Activated CD8-positive, alpha-beta T cell treated with anti-CD3 and anti-CD28 coated beads for 36 hours (primary cell): ENCODE measurements around the gene TRHDE. TPM values are rescaled to one million over a fixed set of nuclear protein-coding genes. Genes with fewer than 3 reads are reported as not detected.

Source experiments
- ATAC-seq: fragments of 200-7000 bp; cut with Tn5 transposase; one replicate; pipeline ENCODE4 v1.10.0; 2021; ENCODE audit warnings: mild to moderate bottlenecking, moderate library complexity
- CTCF ChIA-PET: fragments of 350-600 bp; sonication (Branson Sonifier 250); formaldehyde crosslinking; loops from one replicate; lab custom pipeline; 2021; ENCODE audit warnings: antibody characterized with exemption; lab: Charles Lee
- POLR2A ChIA-PET: fragments of 350-600 bp; sonication (Branson Sonifier 250); formaldehyde crosslinking; loops from one replicate; lab custom pipeline; 2021; ENCODE audit warnings: antibody characterized with exemption; lab: Charles Lee
- DNase-seq: peaks from one replicate; pipeline ENCODE4 v3.0.0-alpha.2; 2020
- H3K27ac Mint-ChIP-seq: one replicate; pipeline ENCODE4 v1.8.0; 2021; ENCODE audit warnings: mild to moderate bottlenecking, mixed read lengths
- H3K27me3 Mint-ChIP-seq: one replicate; pipeline ENCODE4 v1.8.0; 2021; ENCODE audit warnings: mixed read lengths
- H3K36me3 Mint-ChIP-seq: one replicate; pipeline ENCODE4 v1.8.0; 2021; ENCODE audit warnings: low read depth, mixed read lengths
- H3K4me1 Mint-ChIP-seq: one replicate; pipeline ENCODE4 v1.8.0; 2021; ENCODE audit warnings: low read depth, mixed read lengths
- H3K4me3 Mint-ChIP-seq: one replicate; pipeline ENCODE4 v1.8.0; 2021; ENCODE audit warnings: mild to moderate bottlenecking, moderate library complexity, mixed read lengths
- H3K9me3 Mint-ChIP-seq: one replicate; pipeline ENCODE4 v1.8.0; 2021; ENCODE audit warnings: mixed read lengths
- intact Hi-C: fragments of 100-400 bp; cut with micrococcal nuclease; formaldehyde crosslinking; loops from one replicate; pipeline ENCODE4 v1.10.0; 2022
- total RNA-seq, 2 experiments: library from RNA; stranded (reverse); gene quantifications; one replicate each; pipeline ENCODE4 v1.2.3, GENCODE V29; 2021
- TF ChIP-seq, protein P1 (sequence below): fragments of 200-600 bp; IDR thresholded peaks from one replicate; pipeline ENCODE4 v1.8.0; 2022; ENCODE audit warnings: antibody characterized with exemption, mild to moderate bottlenecking

The TRHDE gene
- total RNA-seq, 2 experiments from 2014 or later = not detected

DNA sequence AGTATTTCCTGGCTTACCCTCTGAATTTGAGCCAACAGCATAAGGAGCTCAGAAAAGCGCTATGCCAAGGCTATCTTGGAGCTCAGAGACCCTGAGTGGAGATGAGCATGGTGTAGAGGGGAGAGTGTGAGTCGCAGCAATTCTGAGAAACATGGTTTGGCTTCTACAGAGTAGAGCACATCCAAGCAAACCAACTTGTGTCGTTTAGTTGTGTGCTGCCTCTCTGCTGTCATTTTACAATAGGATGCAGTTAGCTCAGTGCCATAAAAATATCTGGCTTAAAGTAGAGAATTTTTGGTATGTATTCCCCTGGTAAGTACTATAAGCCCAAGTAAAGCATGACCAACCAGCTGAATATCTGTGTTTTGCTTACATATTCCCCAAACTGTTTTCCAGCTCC is 249.2 kb downstream of the TRHDE start:
- DNase-seq = no peak
- Mint-ChIP-seq H3K36me3 (no peaks in the 10 kb centered on the region), H3K4me1 (no peaks in the 10 kb centered on the region), H3K27ac (no peak overlapping the region), H3K9me3 (peaks cover 3% of the 10 kb centered on the region), H3K27me3 (no peaks in the 10 kb centered on the region), H3K4me3 (no peak overlapping the region)
- TF ChIP-seq, protein P1, sequence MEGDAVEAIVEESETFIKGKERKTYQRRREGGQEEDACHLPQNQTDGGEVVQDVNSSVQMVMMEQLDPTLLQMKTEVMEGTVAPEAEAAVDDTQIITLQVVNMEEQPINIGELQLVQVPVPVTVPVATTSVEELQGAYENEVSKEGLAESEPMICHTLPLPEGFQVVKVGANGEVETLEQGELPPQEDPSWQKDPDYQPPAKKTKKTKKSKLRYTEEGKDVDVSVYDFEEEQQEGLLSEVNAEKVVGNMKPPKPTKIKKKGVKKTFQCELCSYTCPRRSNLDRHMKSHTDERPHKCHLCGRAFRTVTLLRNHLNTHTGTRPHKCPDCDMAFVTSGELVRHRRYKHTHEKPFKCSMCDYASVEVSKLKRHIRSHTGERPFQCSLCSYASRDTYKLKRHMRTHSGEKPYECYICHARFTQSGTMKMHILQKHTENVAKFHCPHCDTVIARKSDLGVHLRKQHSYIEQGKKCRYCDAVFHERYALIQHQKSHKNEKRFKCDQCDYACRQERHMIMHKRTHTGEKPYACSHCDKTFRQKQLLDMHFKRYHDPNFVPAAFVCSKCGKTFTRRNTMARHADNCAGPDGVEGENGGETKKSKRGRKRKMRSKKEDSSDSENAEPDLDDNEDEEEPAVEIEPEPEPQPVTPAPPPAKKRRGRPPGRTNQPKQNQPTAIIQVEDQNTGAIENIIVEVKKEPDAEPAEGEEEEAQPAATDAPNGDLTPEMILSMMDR = no peak
- CTCF ChIA-PET = no interaction called here
- POLR2A ChIA-PET = interaction anchor here (0.6 to 0.7 kb wide), 2 partner anchors 43 to 248 kb away, joined by 3 read pairs; no protein-coding TSS in a partner anchor
- intact Hi-C loops = no loop called here
- ATAC-seq = no peak

DNA sequence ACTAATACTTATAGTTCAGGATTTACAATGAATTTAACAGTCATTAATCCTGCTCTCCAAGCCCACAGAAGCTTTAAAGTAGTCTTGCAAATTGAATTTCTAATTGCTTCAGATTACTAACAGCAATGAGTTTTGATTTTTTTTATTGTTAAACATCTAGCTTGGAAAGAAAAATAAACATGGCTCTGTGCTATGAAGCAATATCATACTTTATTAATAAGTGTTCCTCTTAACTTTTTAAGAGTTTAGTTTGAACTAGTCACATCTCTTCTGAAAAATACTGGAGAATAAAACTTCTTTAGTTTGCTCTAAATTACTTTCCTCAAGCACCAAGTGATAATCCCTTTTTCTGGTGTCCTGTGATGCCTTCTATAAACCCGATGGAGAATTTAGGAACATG is 250.2 kb downstream of the TRHDE start:
- no peak overlapping the region for H3K27ac Mint-ChIP-seq
- no peaks in the 10 kb centered on the region for H3K27me3 Mint-ChIP-seq
- H3K4me3 Mint-ChIP-seq = no peak overlapping the region
- no peaks in the 10 kb centered on the region for H3K4me1 Mint-ChIP-seq
- ChIA-PET CTCF (no interaction called here), POLR2A (no interaction called here)
- DNase-seq (no peak), ATAC-seq (no peak)
- H3K9me3 Mint-ChIP-seq = peaks cover 3% of the 10 kb centered on the region
- TF ChIP-seq, protein P1 = no peak
- H3K36me3 Mint-ChIP-seq = no peaks in the 10 kb centered on the region
- intact Hi-C loops = no loop called here

DNA sequence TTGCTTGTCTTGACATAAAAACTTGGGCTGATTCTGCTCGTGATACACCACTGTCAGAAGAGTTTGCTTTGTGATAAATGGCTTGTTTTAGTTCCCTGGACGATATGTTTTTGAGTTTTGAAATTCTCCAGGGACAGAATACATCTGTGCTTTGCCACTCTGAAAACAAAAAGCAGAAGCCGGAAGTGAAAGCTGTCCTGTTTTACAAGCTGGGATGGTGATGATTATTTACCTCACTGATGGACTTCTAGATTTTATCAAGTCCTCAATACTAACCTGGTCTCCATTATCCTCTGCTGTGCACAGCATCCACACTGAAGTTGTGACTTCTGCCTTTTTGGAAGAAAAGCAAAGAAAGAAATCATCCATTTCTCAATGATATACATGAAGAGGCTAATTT is 251.6 kb downstream of the TRHDE start:
- DNase-seq (no peak), ATAC-seq (no peak)
- Mint-ChIP-seq H3K36me3 (no peaks in the 10 kb centered on the region), H3K27me3 (no peaks in the 10 kb centered on the region), H3K27ac (no peak overlapping the region), H3K4me3 (no peak overlapping the region), H3K4me1 (no peaks in the 10 kb centered on the region), H3K9me3 (peaks cover 3% of the 10 kb centered on the region)
- intact Hi-C loops = no loop called here
- CTCF ChIA-PET = no interaction called here
- POLR2A ChIA-PET = no interaction called here
- TF ChIP-seq, protein P1 = no peak

DNA sequence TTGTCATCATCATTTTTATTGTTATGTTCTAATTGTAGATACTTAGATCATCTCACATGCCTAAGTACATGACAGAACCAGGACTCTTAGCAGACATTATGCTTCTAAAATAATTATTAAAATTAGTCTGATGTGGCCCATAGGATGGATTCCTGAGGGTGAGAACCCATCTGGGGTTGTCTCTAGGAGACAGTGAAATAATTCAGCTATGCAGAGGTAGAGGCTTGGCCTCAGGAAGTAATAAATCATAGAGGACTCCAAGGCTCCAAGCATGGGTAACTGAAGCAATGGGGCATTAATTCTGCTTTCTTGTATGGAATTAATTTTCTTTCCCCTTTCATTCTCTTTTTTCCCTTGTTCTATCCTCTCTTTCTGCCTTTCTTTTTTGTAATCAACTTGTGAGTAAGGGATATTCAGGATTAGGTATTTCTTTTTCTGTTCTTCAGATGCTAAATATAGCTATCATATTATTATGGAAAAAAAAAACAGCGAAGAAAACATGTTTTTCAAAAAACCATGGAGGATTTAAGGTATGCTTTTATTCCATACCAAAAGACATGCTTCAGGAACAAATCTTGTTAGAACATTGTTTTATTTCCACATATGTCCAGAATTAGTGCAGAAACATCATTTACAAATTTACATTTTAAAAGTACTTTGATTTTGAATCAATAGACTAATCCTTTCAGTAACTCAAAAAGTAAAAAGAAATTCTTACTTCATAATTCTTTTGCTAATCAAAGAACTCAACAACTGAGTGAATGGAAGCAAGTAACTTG is 263.2 kb downstream of the TRHDE start:
- H3K4me1 Mint-ChIP-seq = no peaks in the 10 kb centered on the region
- intact Hi-C loops = no loop called here
- H3K4me3 Mint-ChIP-seq = no peak overlapping the region
- H3K9me3 Mint-ChIP-seq = no peaks in the 10 kb centered on the region
- no peak overlapping the region for H3K27ac Mint-ChIP-seq
- no peak for ATAC-seq
- H3K36me3 Mint-ChIP-seq = no peaks in the 10 kb centered on the region
- no peak for DNase-seq
- H3K27me3 Mint-ChIP-seq = no peaks in the 10 kb centered on the region
- TF ChIP-seq, protein P1 = no peak
- CTCF ChIA-PET = no interaction called here
- POLR2A ChIA-PET = no interaction called here

DNA sequence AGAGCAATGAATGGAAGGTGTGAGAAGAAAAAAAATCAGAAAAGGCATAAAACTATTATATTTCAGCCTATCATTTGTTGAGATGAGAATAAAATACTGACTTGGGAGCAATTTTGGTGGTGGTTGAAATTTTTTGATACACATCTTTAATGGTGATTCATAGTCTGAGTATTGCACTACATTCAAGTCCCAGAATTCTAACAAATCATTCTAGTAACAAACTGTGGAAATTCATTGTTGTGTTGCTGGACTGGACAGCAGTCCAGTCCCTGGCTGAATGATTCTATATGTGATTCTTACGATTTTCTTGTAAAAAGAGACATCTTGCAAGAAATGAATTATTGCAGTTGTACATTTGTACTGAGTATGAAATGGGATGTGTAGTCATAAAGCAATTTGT is 268.6 kb downstream of the TRHDE start:
- CTCF ChIA-PET = no interaction called here
- no peak overlapping the region for H3K27ac Mint-ChIP-seq
- intact Hi-C loops = no loop called here

More for the DNA sequence above, 268.6 kb downstream of the TRHDE start:
- no peak for DNase-seq
- Mint-ChIP-seq H3K4me1 (no peaks in the 10 kb centered on the region), H3K36me3 (no peaks in the 10 kb centered on the region), H3K4me3 (no peak overlapping the region), H3K27me3 (no peaks in the 10 kb centered on the region), H3K9me3 (no peaks in the 10 kb centered on the region)
- TF ChIP-seq, protein P1 = no peak
- POLR2A ChIA-PET = no interaction called here
- ATAC-seq = no peak
